Brain microvascular endothelial cell (primary cell): ENCODE measurements around the gene PHACTR2.

ENCODE experiments used
- DNase-seq: peaks from one replicate; pipeline ENCODE4 v3.0.0-alpha.2; 2020
- H3K27ac ChIP-seq: fragments of 250-450 bp; sonication (Bioruptor Pico); 2 replicates; pipeline ENCODE4 v1.5.1; 2020; ENCODE audit warnings: mild to moderate bottlenecking, moderate library complexity
- H3K27me3 ChIP-seq: fragments of 250-450 bp; sonication (Bioruptor Pico); replicated peaks from 2 replicates; pipeline ENCODE4 v1.5.1; 2020; ENCODE audit warnings: mild to moderate bottlenecking
- H3K36me3 ChIP-seq: fragments of 250-450 bp; sonication (Bioruptor Pico); replicated peaks from 2 replicates; pipeline ENCODE4 v1.5.1; 2020; ENCODE audit warnings: mild to moderate bottlenecking
- H3K4me3 ChIP-seq: 2 replicates; pipeline ENCODE4 v1.5.1; 2011; ENCODE audit warnings: low read depth, mild to moderate bottlenecking, control low read depth, low read length, moderate library complexity
- in situ Hi-C: cut with HindIII; loops from 2 replicates; pipeline ENCODE4 v1.10.0; 2017; ENCODE audit warnings: low sequenced_read_pairs, low pct_ligation_motif_present
- TF ChIP-seq, protein P1 (sequence below): IDR thresholded peaks from 2 replicates; pipeline ENCODE4 v1.5.1; 2011; ENCODE audit warnings: low read depth, mild to moderate bottlenecking, moderate library complexity, low read length, control low read depth, inconsistent platforms; ENCODE audit errors: missing control alignments

Gene PHACTR2

DNA sequence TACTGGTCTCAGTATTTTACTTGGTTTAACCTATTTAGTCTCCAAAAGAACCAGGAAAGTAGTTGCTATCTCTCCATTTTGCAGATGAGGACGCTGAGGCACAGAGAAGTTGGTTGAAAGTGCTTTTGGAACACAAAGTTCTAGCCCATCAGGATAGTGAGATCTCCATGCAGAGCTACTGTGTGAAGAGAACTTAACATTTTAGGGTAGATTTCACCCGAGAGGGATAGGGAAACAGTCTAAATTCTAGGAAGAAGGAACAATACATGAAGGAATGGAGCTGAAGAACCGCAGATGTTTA lies 65.1 kb downstream of the PHACTR2 start:
- H3K27ac ChIP-seq = no peak overlapping the region
- no peak overlapping the region for H3K4me3 ChIP-seq
- no peaks in the 10 kb centered on the region for H3K36me3 ChIP-seq
- in situ Hi-C loops = no loop called here
- H3K27me3 ChIP-seq = no peaks in the 10 kb centered on the region
- no peak for DNase-seq
- TF ChIP-seq, protein P1, sequence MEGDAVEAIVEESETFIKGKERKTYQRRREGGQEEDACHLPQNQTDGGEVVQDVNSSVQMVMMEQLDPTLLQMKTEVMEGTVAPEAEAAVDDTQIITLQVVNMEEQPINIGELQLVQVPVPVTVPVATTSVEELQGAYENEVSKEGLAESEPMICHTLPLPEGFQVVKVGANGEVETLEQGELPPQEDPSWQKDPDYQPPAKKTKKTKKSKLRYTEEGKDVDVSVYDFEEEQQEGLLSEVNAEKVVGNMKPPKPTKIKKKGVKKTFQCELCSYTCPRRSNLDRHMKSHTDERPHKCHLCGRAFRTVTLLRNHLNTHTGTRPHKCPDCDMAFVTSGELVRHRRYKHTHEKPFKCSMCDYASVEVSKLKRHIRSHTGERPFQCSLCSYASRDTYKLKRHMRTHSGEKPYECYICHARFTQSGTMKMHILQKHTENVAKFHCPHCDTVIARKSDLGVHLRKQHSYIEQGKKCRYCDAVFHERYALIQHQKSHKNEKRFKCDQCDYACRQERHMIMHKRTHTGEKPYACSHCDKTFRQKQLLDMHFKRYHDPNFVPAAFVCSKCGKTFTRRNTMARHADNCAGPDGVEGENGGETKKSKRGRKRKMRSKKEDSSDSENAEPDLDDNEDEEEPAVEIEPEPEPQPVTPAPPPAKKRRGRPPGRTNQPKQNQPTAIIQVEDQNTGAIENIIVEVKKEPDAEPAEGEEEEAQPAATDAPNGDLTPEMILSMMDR = no peak

DNA sequence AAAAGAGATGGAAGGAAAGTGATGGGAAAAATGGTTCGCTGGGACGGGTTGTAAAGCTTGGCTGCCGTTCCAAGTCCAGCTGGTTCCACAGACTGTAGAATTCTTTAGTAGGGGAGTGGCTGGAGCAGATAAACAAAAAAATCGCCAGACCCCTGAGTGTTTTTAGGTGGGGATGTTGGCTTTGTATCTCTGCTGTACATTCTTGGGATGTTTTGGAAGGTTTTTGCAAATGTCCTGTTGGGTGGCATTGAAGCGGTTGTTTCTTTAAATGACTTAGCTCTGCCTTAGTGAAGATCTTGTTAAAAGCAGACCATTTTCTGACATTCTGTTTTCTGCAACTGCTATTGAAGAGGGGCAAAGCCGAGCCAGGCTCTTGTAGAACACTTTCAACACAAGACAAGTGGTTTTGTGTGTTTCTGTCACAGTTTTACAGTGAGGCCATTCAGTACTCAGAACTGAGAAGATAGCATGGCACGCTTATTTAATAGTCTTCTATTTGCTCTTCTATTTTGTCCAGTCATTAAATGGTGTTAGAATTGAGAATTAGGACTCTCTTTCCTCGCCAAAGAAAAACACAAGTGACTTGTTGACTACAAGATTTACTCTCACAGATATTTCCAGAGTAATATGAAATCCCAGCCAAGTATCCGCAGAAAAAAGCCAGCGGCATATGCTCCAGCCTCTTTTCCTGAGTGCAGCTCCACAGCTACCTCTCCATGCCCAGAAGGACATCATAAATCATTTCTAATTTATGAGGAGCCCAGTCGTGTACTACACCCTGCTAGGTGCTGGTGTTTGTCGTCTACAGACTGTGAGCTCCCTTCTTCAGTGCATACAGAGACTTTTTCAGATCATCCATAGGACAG lies 65.8 kb downstream of the PHACTR2 start:
- TF ChIP-seq, protein P1 = no peak
- no peak for DNase-seq
- no peak overlapping the region for H3K4me3 ChIP-seq
- in situ Hi-C loops = no loop called here
- no peak overlapping the region for H3K27ac ChIP-seq
- H3K36me3 ChIP-seq = no peaks in the 10 kb centered on the region
- no peaks in the 10 kb centered on the region for H3K27me3 ChIP-seq

DNA sequence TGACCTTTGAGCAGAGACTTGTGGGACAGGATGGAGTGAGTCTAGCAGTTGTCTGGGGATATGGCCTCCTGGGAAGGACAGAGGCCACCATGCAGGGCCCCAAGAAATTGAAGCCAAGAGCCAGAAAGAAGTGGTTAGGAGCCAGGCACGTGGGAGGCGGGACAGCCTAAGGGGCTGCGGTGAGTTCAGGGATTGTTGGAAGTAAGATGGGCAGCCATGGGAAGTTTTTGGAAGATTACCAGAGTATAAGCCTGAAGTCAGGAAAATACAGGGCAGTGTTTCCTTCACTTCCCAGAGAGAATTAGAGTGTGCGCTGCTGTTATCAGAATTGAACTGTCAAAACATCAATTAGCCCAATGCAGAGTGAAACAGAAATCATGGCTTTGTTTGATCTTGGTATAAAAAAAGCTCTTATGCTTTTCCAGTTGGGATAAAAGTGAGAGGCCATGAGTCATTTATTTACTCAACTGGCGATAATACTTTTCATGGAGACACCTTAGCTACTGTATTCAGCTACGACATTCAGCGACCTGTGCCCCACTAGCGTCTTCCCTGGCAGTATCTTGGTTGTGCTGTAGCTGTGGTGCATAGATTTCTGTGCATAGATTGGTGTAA lies 66.9 kb downstream of the PHACTR2 start:
- Histone ChIP-seq H3K27me3 (no peaks in the 10 kb centered on the region), H3K36me3 (no peaks in the 10 kb centered on the region), H3K4me3 (no peak overlapping the region), H3K27ac (no peak overlapping the region)
- no peak for DNase-seq
- TF ChIP-seq, protein P1 = no peak
- in situ Hi-C loops = no loop called here

DNA sequence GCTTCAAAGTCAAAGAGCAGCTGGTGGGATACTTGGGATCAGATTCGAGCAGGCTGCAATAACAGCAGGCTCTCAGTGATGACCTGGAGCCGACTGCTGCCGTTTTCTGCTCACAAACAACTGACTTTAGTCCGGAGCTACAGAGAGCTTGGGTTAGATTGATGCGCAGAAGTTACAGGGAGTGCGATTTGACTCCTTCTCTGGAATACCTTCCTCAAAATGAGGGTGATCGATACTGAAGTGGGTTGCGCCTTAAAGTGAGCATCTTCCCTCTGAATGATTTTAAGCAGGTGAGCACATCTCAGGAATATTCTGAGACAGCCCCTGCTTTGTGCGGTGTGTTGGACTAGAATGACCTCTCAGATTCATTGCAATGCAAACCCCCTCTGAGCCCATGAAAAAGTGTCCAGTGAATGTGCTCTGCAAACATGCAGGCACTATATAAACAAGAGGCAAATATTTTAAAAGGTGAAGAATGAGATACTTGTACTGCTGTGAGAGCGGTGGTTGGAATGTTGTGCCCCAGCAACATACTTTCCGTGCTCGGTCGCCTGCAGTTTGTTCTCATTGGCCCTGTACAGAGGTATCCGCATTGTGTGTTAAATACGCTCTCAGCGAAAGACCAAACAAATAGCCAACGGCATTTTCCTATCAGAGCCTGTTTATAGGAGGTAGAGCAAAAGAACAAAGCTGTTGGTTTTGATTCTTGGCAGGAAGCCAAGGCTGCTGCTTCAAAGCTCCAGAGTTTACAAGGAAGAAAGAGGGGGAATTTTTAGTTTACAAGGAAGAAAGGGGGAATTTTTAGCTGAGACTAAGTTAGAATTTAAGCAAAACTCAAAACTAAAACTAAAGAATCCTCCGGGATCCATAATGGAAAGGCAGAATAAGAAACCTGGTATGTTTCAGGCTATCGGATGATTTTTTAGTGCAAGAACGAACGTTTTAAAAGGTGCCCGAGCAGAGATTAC lies 67.7 kb downstream of the PHACTR2 start:
- peak overlapping the region; percentile 38 for H3K27ac ChIP-seq

More for the DNA sequence above, 67.7 kb downstream of the PHACTR2 start:
- TF ChIP-seq, protein P1 = no peak
- Histone ChIP-seq H3K36me3 (no peaks in the 10 kb centered on the region), H3K4me3 (no peak overlapping the region), H3K27me3 (no peaks in the 10 kb centered on the region)
- DNase-seq = peak; percentile 64
- in situ Hi-C loops = no loop called here
